Thyroid gland (tissue), 4 donors: Measurements from ENCODE around the gene FEM1B. TPM values are rescaled to one million over a fixed set of nuclear protein-coding genes. Genes with fewer than 3 reads are reported as not detected.

ENCODE experiments used
- DNase-seq, 2 donors: peaks; one replicate each; pipeline ENCODE4 v3.0.0-alpha.2; 2019
- H3K27ac ChIP-seq, 3 donors: fragments of 200-600 bp; sonication (generic); 1 replicate in 2 of 3; 2 replicates in 1 of 3; pipeline ENCODE4 v1.5.1; 2016 to 2019; ENCODE audit warnings: mild to moderate bottlenecking in 1 of 3, moderate library complexity in 1 of 3
- H3K27me3 ChIP-seq: fragments of 200-600 bp; sonication (generic); one replicate; pipeline ENCODE4 v1.5.1; 2019
- H3K36me3 ChIP-seq, 2 donors: fragments of 200-600 bp; sonication (generic); one replicate each; pipeline ENCODE4 v1.5.1; 2016 to 2019
- H3K4me1 ChIP-seq, 2 donors: fragments of 200-600 bp; sonication (generic); one replicate each; pipeline ENCODE4 v1.5.1; 2017 to 2019
- H3K4me3 ChIP-seq, 3 donors: fragments of 200-600 bp; sonication (generic); replicated peaks in 1 of 3; 1 replicate in 2 of 3; 2 replicates in 1 of 3; pipeline ENCODE4 v1.5.1; 2016; ENCODE audit warnings: mild to moderate bottlenecking in 1 of 3
- H3K9me3 ChIP-seq: fragments of 200-600 bp; sonication (generic); one replicate; pipeline ENCODE4 v1.5.1; 2017
- CTCF ChIP-seq, 6 experiments: fragments of 200-600 bp in 3 of 6; fragments of 450-650 bp in 3 of 6; sonication (generic) in 3 of 6; IDR thresholded peaks; one replicate each; pipeline ENCODE4 v1.5.1; 2016 to 2019; ENCODE audit warnings: antibody characterized with exemption in 6 of 6, mild to moderate bottlenecking in 2 of 6, inconsistent platforms in 1 of 6, moderate library complexity in 1 of 6
- POLR2A ChIP-seq, 2 donors: fragments of 450-650 bp; IDR thresholded peaks; one replicate each; pipeline ENCODE4 v1.6.1; 2017; ENCODE audit warnings: antibody characterized with exemption in 2 of 2, mild to moderate bottlenecking in 2 of 2, moderate library complexity in 1 of 2
- WGBS, 2 donors: methylation state at CpG; one replicate each; pipeline ENCODE4 v1.1.5; 2017; 5-methylcytosine and 5-hydroxymethylcytosine counted together
- intact Hi-C: fragments of 100-400 bp; cut with DNase I; formaldehyde crosslinking; loops from one replicate; pipeline ENCODE4 v1.15.1; 2023
- total RNA-seq, 4 donors: library from RNA; depleted of rRNA; stranded (reverse); fragments of >200 nt; gene quantifications; one replicate each; pipeline ENCODE4 v1.2.3, GENCODE V29; 2016

The FEM1B gene
- total RNA-seq, 4 donors from 2014 or later, result 43.2 to 60.4 (median 45.2) TPM

GRCh38 chr15:68300115-68300940 lies 22.8 kb downstream of the FEM1B start:
- Histone ChIP-seq H3K4me3 (no peak overlapping the region), H3K27me3 (no peaks in the 10 kb centered on the region), H3K27ac (no peak overlapping the region), H3K4me1 (peaks cover 4 to 7% of the 10 kb centered on the region in 2 donors), H3K9me3 (no peaks in the 10 kb centered on the region), H3K36me3 (no peaks in the 10 kb centered on the region)
- 80 to 85% methylated on average over 6 of the region's 6 CpGs for WGBS, 2 donors
- intact Hi-C loops, result no loop called here
- TF ChIP-seq POLR2A (IDR thresholded peaks at IDR 0.05) (no peak), CTCF (IDR thresholded peaks at IDR 0.05) (no peak)
- no peak for DNase-seq

GRCh38 chr15:68301301-68301700 lies 23.8 kb downstream of the FEM1B start:
- TF ChIP-seq CTCF (IDR thresholded peaks at IDR 0.05), result no peak
- TF ChIP-seq POLR2A (IDR thresholded peaks at IDR 0.05), result no peak
- Histone ChIP-seq H3K4me1 (peaks cover 4 to 7% of the 10 kb centered on the region in 2 donors), H3K4me3 (no peak overlapping the region), H3K9me3 (no peaks in the 10 kb centered on the region), H3K36me3 (no peaks in the 10 kb centered on the region), H3K27ac (no peak overlapping the region), H3K27me3 (no peaks in the 10 kb centered on the region)
- DNase-seq, result no peak
- WGBS, 2 donors, result 92 to 96% methylated on average over 8 of the region's 8 CpGs
- intact Hi-C loops, result no loop called here

GRCh38 chr15:68302729-68303128 lies 25.2 kb downstream of the FEM1B start:
- no peaks in the 10 kb centered on the region for H3K9me3 ChIP-seq
- WGBS, 2 donors, result 96 to 100% methylated on average over 4 to 5 of the region's 6 CpGs
- no peaks in the 10 kb centered on the region for H3K36me3 ChIP-seq
- H3K27me3 ChIP-seq, result no peaks in the 10 kb centered on the region
- H3K4me3 ChIP-seq, result no peak overlapping the region
- no peak for TF ChIP-seq CTCF (IDR thresholded peaks at IDR 0.05)
- no peak for TF ChIP-seq POLR2A (IDR thresholded peaks at IDR 0.05)
- intact Hi-C loops, result no loop called here
- DNase-seq, result no peak
- no peak overlapping the region for H3K27ac ChIP-seq
- H3K4me1 ChIP-seq, result peaks cover 4 to 7% of the 10 kb centered on the region in 2 donors

- no peak for TF ChIP-seq CTCF (IDR thresholded peaks at IDR 0.05)
- no peak for TF ChIP-seq POLR2A (IDR thresholded peaks at IDR 0.05)
- intact Hi-C loops, result no loop called here
- H3K36me3 ChIP-seq, result no peaks in the 10 kb centered on the region
- no peak overlapping the region for H3K4me3 ChIP-seq
- H3K9me3 ChIP-seq, result no peaks in the 10 kb centered on the region
- H3K27me3 ChIP-seq, result no peaks in the 10 kb centered on the region
- WGBS, 2 donors, result 56 to 100% methylated on average over 2 of the region's 2 CpGs
- DNase-seq, result no peak
- peaks cover 4 to 7% of the 10 kb centered on the region in 2 donors for H3K4me1 ChIP-seq
- H3K27ac ChIP-seq, result no peak overlapping the region
Measured at GRCh38 chr15:68303134-68303533, 25.6 kb downstream of the FEM1B start.
